ENCODE results near the gene PDPN.

Gene PDPN

DNA sequence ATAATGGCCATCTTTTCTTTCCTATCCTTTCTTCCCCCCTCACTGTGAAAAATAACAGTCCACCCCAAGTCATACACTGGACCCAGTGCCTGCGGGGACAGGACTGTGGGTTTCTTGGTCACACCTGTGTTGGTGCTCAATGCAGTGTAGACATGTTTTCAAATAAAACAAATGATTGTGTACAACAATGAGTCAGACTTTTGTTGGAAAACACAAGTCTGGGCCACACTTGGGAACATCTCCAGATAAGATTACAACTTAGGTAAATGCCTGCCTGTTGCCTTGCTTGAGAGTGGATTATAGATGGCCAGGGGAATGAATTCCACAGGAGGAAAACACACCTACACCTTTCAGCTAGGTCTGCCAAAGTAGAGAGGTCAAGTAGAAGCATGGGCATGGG lies 34.1 kb downstream of the PDPN start:
- DNase-seq (ENCODE audit: low spot score) = no peak

DNA sequence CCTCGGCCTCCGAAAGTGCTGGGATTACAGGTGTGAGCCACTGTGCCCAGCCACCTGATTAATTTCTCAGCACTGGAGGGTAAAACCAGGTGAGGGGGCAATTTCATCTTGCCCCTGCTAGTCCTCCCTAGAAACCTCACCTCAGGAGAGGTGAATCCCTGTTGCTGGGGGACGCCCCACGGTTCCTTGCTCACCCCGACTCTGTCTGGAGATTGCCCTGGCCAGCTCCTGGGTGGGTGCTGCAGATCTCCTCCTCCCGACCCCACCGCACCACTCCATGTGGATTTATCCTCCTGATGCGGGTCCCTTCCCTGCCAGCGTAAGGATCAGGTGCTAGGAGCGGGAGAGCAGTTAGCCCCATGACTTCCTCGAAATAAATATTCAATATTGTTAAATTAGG lies 34.9 kb downstream of the PDPN start:
- DNase-seq (ENCODE audit: low spot score) = no peak

DNA sequence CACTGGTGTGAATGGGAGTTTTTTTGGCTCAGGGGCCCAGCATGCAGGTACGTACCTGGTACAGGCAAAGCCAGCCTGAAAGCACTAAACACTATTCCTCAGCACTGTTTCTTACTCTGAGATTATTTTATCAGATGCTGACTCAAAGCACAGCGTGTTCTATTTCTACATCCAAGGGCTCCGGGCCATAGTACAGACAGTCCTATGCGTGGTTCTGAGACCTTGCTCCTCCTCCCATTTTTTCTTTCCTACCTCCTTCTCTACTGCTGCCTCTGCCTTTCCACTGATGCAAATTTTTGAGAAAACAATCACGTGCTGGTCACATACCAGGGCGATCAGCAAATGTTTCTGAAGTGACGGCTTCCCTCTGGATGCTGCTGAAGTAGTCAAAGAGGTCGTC lies 36.3 kb downstream of the PDPN start:
- DNase-seq (ENCODE audit: low spot score) = no peak

DNA sequence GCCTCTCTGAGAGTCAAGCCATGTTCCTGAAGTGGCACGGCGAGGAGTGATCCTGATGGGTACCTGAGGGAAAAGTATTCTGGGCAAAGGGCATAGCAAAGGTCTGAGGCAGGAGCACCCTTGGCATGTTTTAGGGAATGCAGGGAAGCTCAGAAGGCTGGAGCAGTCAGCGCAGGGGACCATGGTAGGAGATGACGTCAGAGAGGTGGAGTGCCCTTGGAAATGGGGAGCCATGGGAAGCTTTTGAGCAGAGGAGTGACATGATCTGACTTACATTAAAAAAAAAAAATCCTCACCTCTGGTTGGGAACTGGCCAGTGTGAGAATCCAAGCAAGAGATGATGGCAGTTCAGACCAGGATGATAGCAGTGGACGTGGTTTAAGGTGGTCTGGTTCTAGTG lies 37.2 kb downstream of the PDPN start:
- DNase-seq (ENCODE audit: low spot score) = no peak

GRCh38 chr1:13622446-13622845 lies 38.8 kb downstream of the PDPN start:
- DNase-seq (ENCODE audit: low spot score) = no peak

GRCh38 chr1:13623021-13623637 lies 39.5 kb downstream of the PDPN start:
- DNase-seq (ENCODE audit: low spot score) = no peak

DNA sequence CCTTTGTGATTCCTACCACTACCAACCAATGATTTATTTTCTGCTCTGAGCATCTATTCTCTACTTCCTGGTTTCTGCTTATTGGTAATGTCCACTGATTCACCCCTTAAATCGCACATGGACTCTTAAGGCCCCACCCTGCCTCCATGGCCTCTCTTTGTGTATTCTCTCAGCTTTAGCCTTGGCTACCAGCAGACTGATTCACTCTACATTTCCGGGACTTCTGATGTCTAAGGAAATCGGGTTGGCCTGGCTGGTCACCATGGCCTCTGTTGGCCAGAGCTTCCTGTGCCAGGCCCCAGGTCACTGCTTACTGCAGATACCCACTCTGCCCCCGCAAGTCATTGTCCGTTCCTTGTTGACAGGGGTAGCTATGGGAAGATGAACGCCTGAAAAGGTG lies 40.9 kb downstream of the PDPN start:
- no peak for DNase-seq (ENCODE audit: low spot score)

DNA sequence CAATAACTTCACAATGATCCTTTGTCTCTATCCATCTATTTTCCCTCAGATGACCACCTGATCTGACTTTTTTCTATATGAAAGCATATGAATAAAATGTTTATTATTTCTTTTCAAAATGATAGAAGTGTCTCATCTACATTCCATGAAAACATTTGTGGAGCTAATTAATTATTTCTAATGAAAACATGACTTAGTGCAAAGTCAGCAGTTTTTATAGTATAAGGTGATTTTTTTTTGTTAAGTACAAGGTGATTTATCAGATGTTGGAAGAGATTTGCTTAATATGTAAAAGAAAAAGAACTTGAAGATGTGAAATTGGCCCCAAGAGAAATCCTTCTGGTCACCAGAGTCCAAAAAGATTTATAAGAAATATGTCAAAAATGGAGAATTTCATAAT lies 43.5 kb downstream of the PDPN start:
- DNase-seq (ENCODE audit: low spot score) = no peak

DNA sequence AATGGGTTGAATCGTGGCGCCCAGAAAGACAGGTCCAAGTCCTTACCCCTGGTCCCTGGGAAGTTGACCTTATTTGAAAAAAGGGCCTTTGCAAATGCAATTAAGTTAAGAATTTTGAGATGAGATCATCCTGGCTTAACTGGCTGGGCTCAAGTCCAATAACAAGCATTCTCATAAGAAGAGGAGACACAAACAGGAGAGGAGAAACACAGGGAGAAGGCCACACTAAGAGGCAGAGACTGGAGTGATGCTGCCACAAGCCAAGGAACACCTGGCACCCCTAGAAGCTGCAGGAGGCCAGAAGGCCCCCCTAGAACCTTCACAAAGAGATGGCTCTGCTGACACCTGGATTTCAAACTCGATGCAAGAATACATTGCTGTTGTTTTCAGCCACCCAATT lies 44.6 kb downstream of the PDPN start:
- no peak for DNase-seq (ENCODE audit: low spot score)

GRCh38 chr1:13628711-13629110 lies 45.1 kb downstream of the PDPN start:
- DNase-seq (ENCODE audit: low spot score) = no peak

DNA sequence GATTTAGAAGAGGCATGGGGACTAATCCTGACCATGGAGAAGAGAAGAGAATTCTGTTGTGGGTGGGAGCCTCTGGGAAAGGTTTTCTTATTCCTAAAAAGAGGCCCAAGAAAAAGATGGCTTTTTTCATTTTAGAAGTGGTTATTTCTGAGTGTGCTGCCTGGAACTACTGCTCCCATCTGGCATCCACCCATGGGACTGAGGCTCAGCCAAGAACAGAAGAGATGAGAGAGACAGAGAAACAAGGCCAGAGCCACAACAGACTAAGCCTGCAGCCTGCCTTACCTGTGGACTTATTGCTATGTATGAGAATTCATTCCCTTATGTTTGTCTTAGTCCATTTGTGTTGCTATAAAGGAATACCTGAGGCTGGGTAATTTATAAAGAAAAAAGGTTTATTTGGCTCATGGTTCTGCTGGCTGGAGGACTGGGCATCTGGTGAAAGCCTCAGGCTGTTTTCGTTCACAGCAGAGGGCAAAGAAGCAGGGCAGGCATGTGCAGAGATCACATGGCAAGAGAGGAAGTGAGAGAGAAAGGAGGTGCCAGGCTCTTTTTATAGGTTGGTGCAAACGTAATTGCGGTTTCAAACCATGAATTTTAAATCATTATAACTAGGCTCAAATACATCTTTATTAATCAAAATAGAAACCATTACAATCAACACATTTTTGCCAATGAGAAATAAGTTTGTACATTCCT lies 58.8 kb downstream of the PDPN start:
- DNase-seq (ENCODE audit: low spot score) = no peak

DNA sequence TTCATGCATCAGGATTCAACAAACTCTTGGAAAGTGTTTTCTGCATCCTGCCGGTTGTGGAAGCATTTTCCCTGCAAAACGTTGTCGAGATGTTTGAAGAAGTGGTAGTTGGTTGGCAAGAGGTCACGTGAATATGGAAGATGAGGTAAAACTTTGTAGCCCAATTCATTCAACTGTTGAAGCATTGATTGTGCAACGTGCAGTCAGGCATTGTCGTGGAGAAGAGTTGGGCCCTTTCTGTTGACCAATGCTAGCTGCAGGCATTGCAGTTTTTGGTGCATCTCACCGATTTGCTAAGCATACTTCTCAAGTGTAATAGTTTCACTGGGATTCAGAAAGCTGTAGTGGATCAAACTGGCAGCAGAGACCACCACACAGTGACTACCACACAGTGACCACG lies 59.4 kb downstream of the PDPN start:
- no peak for DNase-seq (ENCODE audit: low spot score)

GRCh38 chr1:13646521-13646920 lies 62.9 kb downstream of the PDPN start:
- no peak for DNase-seq (ENCODE audit: low spot score)

- no peak for DNase-seq (ENCODE audit: low spot score)
Observed at GRCh38 chr1:13651279-13651678, 67.6 kb downstream of the PDPN start.

- no peak for DNase-seq (ENCODE audit: low spot score)
Observed at GRCh38 chr1:13652238-13652637, 68.6 kb downstream of the PDPN start.

DNA sequence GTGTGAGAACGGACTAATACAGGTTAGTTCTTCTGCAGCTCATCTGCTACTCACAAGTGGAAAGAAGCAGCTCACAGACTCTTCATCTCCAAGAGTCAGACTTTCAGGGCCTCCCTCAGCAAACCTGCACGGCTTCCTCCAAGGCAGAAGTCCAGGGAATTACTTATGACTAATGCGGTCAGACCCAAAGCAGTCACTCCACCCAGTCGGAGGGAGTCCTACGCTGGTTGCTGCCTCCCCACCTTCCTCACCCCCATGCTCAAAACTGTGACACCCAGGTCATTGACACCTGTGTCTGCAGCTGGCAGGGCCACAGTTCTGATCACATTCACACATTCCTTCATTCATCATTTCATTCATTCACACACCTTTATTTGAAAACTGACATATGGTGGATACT lies 77.9 kb downstream of the PDPN start:
- no peak for DNase-seq (ENCODE audit: low spot score)

DNA sequence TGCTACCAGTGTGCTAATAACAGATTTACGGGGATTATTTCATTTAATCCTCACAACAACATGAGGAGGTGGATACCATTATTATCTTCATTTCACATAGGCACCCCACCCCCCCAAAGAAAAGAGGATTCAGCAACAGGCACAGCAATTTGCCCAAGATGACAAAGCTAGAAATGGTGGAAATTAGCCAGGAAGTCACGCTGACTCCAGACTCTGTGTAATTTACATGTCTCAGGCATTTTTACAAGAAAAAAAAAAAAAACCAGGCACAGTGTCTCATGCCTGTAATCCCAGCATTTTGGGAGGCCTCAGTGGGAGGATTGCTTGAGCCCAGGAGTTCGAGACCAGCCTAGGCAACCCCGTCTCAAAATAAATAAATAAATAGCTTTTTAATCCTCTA lies 78.9 kb downstream of the PDPN start:
- no peak for DNase-seq (ENCODE audit: low spot score)

- no peak for DNase-seq (ENCODE audit: low spot score)
Observed at GRCh38 chr1:13663969-13664368, 80.3 kb downstream of the PDPN start.

DNA sequence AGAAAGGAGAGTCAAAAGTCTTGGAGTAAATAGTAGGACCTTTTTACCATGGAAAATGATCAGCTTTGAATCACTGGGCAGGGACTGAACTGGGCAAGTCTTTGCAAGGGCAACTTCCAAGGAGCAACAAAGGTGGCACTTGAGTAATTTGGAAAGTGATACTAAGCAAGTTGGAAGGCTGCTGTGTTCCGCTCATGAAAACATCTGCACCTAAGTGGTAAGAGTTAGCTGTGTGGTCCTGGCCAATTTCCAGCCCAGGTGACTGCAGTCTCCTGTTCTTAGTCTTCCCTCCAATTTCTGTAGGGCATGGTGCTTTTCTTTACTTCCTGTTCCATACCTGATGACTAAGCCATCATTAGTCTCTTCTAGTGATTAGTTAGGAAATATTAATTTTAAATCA lies 80.8 kb downstream of the PDPN start:
- DNase-seq (ENCODE audit: low spot score) = no peak

DNA sequence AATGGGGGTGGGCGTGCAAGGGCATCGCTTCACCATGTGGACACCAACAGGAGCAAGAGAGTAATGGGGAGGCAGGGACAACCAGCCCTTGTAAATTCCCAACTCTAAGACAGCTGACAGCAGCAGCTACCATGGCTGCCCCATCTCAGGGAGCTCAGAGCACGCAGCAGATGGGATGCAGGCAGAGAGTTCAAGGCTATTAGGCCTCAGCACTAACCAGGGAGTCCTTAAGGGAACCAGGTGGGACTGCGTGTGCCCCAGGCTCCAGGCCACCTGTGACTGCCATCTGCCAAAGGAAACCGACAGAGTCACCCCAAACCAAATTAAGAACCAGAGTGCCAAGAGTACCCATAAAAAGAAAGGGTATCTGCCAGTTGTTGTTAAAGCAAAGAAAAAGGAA lies 82.7 kb downstream of the PDPN start:
- no peak for DNase-seq (ENCODE audit: low spot score)
